ENCODE data around the gene GALNT18. TPM values are rescaled to one million over a fixed set of nuclear protein-coding genes. Genes with fewer than 3 reads are reported as not detected.

The GALNT18 gene
- total RNA-seq, 2 experiments from 2014 or later = not detected

GRCh38 chr11:11383995-11384394 is 237.8 kb downstream of the GALNT18 start:
- no peak for TF ChIP-seq CTCF (conservative IDR thresholded peaks at IDR 0.05; ENCODE audit: low read length)
- TF ChIP-seq EZH2phosphoT487 (IDR thresholded peaks at IDR 0.05; ENCODE audit: borderline replicate concordance, low read depth, low read length) = no peak
- POLR2A ChIA-PET = no interaction called here
- intact Hi-C loops (cut with micrococcal nuclease; ENCODE audit: unreplicated experiment) = no loop called here

GRCh38 chr11:11382858-11383532 is 238.8 kb downstream of the GALNT18 start:
- no peak overlapping the region for H3K4me2 ChIP-seq (ENCODE audit: low read length)
- ChIA-PET POLR2A (interaction anchor here (0.7 kb wide), 1 partner anchor 38 kb away, joined by 3 read pairs; no protein-coding TSS in a partner anchor), CTCF (ENCODE audit: unreplicated experiment) (no interaction called here)
- no peaks in the 10 kb centered on the region for H3K4me1 ChIP-seq (ENCODE audit: insufficient read depth, low read length, poor library complexity, severe bottlenecking)
- no peaks in the 10 kb centered on the region for H3K36me3 ChIP-seq (ENCODE audit: insufficient read depth, low read length)
- H3K9me2 ChIP-seq (ENCODE audit: insufficient read depth, low read length) = no peaks in the 10 kb centered on the region
- no peak for DNase-seq (ENCODE audit: low spot score)
- no peak overlapping the region for H3K27ac ChIP-seq (ENCODE audit: low read depth, low read length, poor library complexity, severe bottlenecking)
- no peak overlapping the region for H2AFZ ChIP-seq (ENCODE audit: low read length)
- no peaks in the 10 kb centered on the region for H4K20me1 ChIP-seq (ENCODE audit: insufficient read depth, low read length)
- intact Hi-C loops (cut with micrococcal nuclease; ENCODE audit: unreplicated experiment) = no loop called here
- H3K79me2 ChIP-seq (ENCODE audit: insufficient read depth, low read depth, low read length) = no peaks in the 10 kb centered on the region
- H3K4me3 ChIP-seq (ENCODE audit: low read depth, low read length, poor library complexity, severe bottlenecking) = no peak overlapping the region
- BruUV-seq (replicated peaks) = no TSS peak
- TF ChIP-seq CTCF (conservative IDR thresholded peaks at IDR 0.05; ENCODE audit: low read length) (no peak), EZH2phosphoT487 (IDR thresholded peaks at IDR 0.05; ENCODE audit: borderline replicate concordance, low read depth, low read length) (no peak)
- H3K9me3 ChIP-seq (ENCODE audit: low read length) = no peaks in the 10 kb centered on the region

More at GRCh38 chr11:11383995-11384394, 237.8 kb downstream of the GALNT18 start:
- no peak overlapping the region for H2AFZ ChIP-seq (ENCODE audit: low read length)
- H3K9me3 ChIP-seq (ENCODE audit: low read length) = no peaks in the 10 kb centered on the region
- no peaks in the 10 kb centered on the region for H3K9me2 ChIP-seq (ENCODE audit: insufficient read depth, low read length)
- no peaks in the 10 kb centered on the region for H3K4me1 ChIP-seq (ENCODE audit: insufficient read depth, low read length, poor library complexity, severe bottlenecking)
- H3K27ac ChIP-seq (ENCODE audit: low read depth, low read length, poor library complexity, severe bottlenecking) = no peak overlapping the region
- no peak for DNase-seq (ENCODE audit: low spot score)
- CTCF ChIA-PET (ENCODE audit: unreplicated experiment) = no interaction called here
- no TSS peak for BruUV-seq (replicated peaks)
- no peak overlapping the region for H3K4me3 ChIP-seq (ENCODE audit: low read depth, low read length, poor library complexity, severe bottlenecking)
- no peaks in the 10 kb centered on the region for H4K20me1 ChIP-seq (ENCODE audit: insufficient read depth, low read length)
- no peaks in the 10 kb centered on the region for H3K79me2 ChIP-seq (ENCODE audit: insufficient read depth, low read depth, low read length)
- H3K4me2 ChIP-seq (ENCODE audit: low read length) = no peak overlapping the region
- H3K36me3 ChIP-seq (ENCODE audit: insufficient read depth, low read length) = no peaks in the 10 kb centered on the region

- TF ChIP-seq CTCF (conservative IDR thresholded peaks at IDR 0.05; ENCODE audit: low read length) = no peak
- TF ChIP-seq EZH2phosphoT487 (IDR thresholded peaks at IDR 0.05; ENCODE audit: borderline replicate concordance, low read depth, low read length) = no peak
- Histone ChIP-seq H2AFZ (ENCODE audit: low read length) (no peak overlapping the region), H3K9me3 (ENCODE audit: low read length) (no peaks in the 10 kb centered on the region), H3K9me2 (ENCODE audit: insufficient read depth, low read length) (no peaks in the 10 kb centered on the region), H3K27ac (ENCODE audit: low read depth, low read length, poor library complexity, severe bottlenecking) (no peak overlapping the region), H3K4me2 (ENCODE audit: low read length) (no peak overlapping the region), H4K20me1 (ENCODE audit: insufficient read depth, low read length) (no peaks in the 10 kb centered on the region), H3K4me1 (ENCODE audit: insufficient read depth, low read length, poor library complexity, severe bottlenecking) (no peaks in the 10 kb centered on the region), H3K4me3 (ENCODE audit: low read depth, low read length, poor library complexity, severe bottlenecking) (no peak overlapping the region), H3K36me3 (ENCODE audit: insufficient read depth, low read length) (no peaks in the 10 kb centered on the region), H3K79me2 (ENCODE audit: insufficient read depth, low read depth, low read length) (no peaks in the 10 kb centered on the region)
- ChIA-PET CTCF (ENCODE audit: unreplicated experiment) (no interaction called here), POLR2A (interaction anchor here (0.6 to 0.8 kb wide), 2 partner anchors 8 to 110 kb away, joined by 3 read pairs; no protein-coding TSS in a partner anchor)
- no TSS peak for BruUV-seq (replicated peaks)
- intact Hi-C loops (cut with micrococcal nuclease; ENCODE audit: unreplicated experiment) = no loop called here
- DNase-seq (ENCODE audit: low spot score) = no peak
Measured at GRCh38 chr11:11381471-11382105, 240.2 kb downstream of the GALNT18 start.

Measured in OCI-LY7 (cell line).